Measurements from ENCODE around the gene LGALS4.
"Not testable (repeated sequence)": the region's sequence is repeated elsewhere in the genome, so short reads cannot be mapped to it uniquely, and the experiment has no call there.

Gene LGALS4

GRCh38 chr19:38812841-38813320, at the start of gene LGALS4:
LGALS4 (minus strand) TSS chr19:38812945; CDS start chr19:38812886, 59 bp downstream.
- no peak for DNase-seq (ENCODE audit: low read depth, low spot score)

- no peak for DNase-seq (ENCODE audit: low read depth, low spot score)
Measured at GRCh38 chr19:38861368-38861767, 48.6 kb upstream of the LGALS4 start.

GRCh38 chr19:38859631-38860204, 47.0 kb upstream of the LGALS4 start:
- DNase-seq (ENCODE audit: low read depth, low spot score), result not testable (repeated sequence)

- DNase-seq (ENCODE audit: low read depth, low spot score), result no peak
Measured at GRCh38 chr19:38856813-38857212, 44.1 kb upstream of the LGALS4 start.

GRCh38 chr19:38855751-38856150, 43.0 kb upstream of the LGALS4 start:
- DNase-seq (ENCODE audit: low read depth, low spot score), result not testable (repeated sequence)

- not testable (repeated sequence) for DNase-seq (ENCODE audit: low read depth, low spot score)
Measured at GRCh38 chr19:38854961-38855360, 42.2 kb upstream of the LGALS4 start.

GRCh38 chr19:38853214-38853613, 40.5 kb upstream of the LGALS4 start:
- no peak for DNase-seq (ENCODE audit: low read depth, low spot score)

GRCh38 chr19:38852231-38853044, 39.7 kb upstream of the LGALS4 start:
- DNase-seq (ENCODE audit: low read depth, low spot score), result no peak

- peak; percentile 82 for DNase-seq (ENCODE audit: low read depth, low spot score)
Measured at GRCh38 chr19:38851622-38852230, 39.0 kb upstream of the LGALS4 start.

GRCh38 chr19:38850976-38851621, 38.4 kb upstream of the LGALS4 start:
- DNase-seq (ENCODE audit: low read depth, low spot score), result no peak

GRCh38 chr19:38850436-38850975, 37.8 kb upstream of the LGALS4 start:
- no peak for DNase-seq (ENCODE audit: low read depth, low spot score)

- peak; percentile 100 for DNase-seq (ENCODE audit: low read depth, low spot score)
Measured at GRCh38 chr19:38849860-38850435, 37.2 kb upstream of the LGALS4 start, which contains the start of gene HNRNPL. HNRNPL (minus strand) TSS chr19:38849986; CDS start chr19:38849966, 20 bp downstream.

- DNase-seq (ENCODE audit: low read depth, low spot score), result peak; percentile 91
Measured at GRCh38 chr19:38849147-38849859, 36.6 kb upstream of the LGALS4 start.

- DNase-seq (ENCODE audit: low read depth, low spot score), result no peak
Measured at GRCh38 chr19:38848299-38849146, 35.8 kb upstream of the LGALS4 start.

GRCh38 chr19:38846097-38846496, 33.4 kb upstream of the LGALS4 start:
- no peak for DNase-seq (ENCODE audit: low read depth, low spot score)

GRCh38 chr19:38845374-38846024, 32.8 kb upstream of the LGALS4 start:
- no peak for DNase-seq (ENCODE audit: low read depth, low spot score)

GRCh38 chr19:38844093-38844686, 31.4 kb upstream of the LGALS4 start:
- DNase-seq (ENCODE audit: low read depth, low spot score), result no peak

- no peak for DNase-seq (ENCODE audit: low read depth, low spot score)
Measured at GRCh38 chr19:38843175-38843758, 30.5 kb upstream of the LGALS4 start.

Data from smooth muscle cell of the brain vasculature (primary cell).